ENCODE measurements around the gene ELFN2. TPM values are rescaled to one million over a fixed set of nuclear protein-coding genes. Genes with fewer than 3 reads are reported as not detected.

ELFN2 gene
- total and polyA plus RNA-seq, 2 donors (not counting 3 experiments of a cell fraction or from before 2014, with no cell fraction given), result 0.41 to 1.3 TPM

DNA sequence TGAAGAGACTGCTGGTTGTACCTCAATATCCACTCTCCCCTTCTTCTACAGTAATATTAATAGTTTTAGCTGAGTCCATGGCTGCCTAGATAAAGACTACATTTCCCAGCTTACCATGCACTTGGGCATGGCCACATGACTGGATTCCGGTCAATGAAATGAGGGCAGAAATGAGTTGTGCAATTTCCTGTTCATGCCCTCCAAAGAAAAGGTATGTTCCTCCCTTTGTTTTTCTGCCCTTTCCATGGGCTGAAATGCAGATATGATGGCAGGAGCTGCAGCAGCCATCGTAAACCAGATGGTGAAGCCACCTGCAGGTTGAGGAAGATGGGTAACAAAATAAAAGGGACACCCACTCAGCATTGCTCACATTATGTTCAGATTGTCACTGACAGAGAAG lies 15.3 kb upstream of the ELFN2 start:
- no peaks in the 10 kb centered on the region for H3K79me2 ChIP-seq (ENCODE audit: control insufficient read depth, insufficient read depth, low read length)
- H3K4me1 ChIP-seq (ENCODE audit: control insufficient read depth, extremely low read depth, insufficient read depth, low read length), result peaks cover 3% of the 10 kb centered on the region
- no peaks in the 10 kb centered on the region for H3K9me3 ChIP-seq (replicated peaks; ENCODE audit: control insufficient read depth, insufficient read depth, low read length)
- no peaks in the 10 kb centered on the region for H3K36me3 ChIP-seq (ENCODE audit: control insufficient read depth in 2 of 2, extremely low read depth in 1 of 2, insufficient read depth in 2 of 2, low read length in 2 of 2)
- ChIA-PET CTCF (interaction anchor here (0.6 to 1.0 kb wide), 2 partner anchors 8 to 14 kb away, joined by 3 read pairs; no protein-coding TSS in a partner anchor), POLR2A (no interaction called here)
- H2AFZ ChIP-seq (ENCODE audit: low read depth, low read length), result peak overlapping the region; percentile 38
- dilution Hi-C loops (cut with MboI; ENCODE audit: extremely low pct_ligation_motif_present, low sequenced_read_pairs), result no loop called here
- H3K27me3 ChIP-seq (ENCODE audit: control insufficient read depth in 2 of 2, insufficient read depth in 2 of 2, low read length in 2 of 2), result peaks cover 0 to 2% of the 10 kb centered on the region in 2 experiments
- no peak for TF ChIP-seq MYC (IDR thresholded peaks at IDR 0.05; ENCODE audit: low read depth, low read length)
- TF ChIP-seq POLR2AphosphoS5 (IDR thresholded peaks at IDR 0.05; ENCODE audit: insufficient read depth, low read depth, low read length), result no peak
- TF ChIP-seq, protein P1, sequence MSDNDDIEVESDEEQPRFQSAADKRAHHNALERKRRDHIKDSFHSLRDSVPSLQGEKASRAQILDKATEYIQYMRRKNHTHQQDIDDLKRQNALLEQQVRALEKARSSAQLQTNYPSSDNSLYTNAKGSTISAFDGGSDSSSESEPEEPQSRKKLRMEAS (IDR thresholded peaks at IDR 0.05; ENCODE audit: insufficient read depth, insufficient read length), result no peak
- TF ChIP-seq JUN (IDR thresholded peaks at IDR 0.05; ENCODE audit: borderline replicate concordance, insufficient read depth, insufficient read length, low read depth), result no peak
- no peak for TF ChIP-seq POLR2A (IDR thresholded peaks at IDR 0.05; ENCODE audit: low read depth, low read length)
- TF ChIP-seq, protein P2, sequence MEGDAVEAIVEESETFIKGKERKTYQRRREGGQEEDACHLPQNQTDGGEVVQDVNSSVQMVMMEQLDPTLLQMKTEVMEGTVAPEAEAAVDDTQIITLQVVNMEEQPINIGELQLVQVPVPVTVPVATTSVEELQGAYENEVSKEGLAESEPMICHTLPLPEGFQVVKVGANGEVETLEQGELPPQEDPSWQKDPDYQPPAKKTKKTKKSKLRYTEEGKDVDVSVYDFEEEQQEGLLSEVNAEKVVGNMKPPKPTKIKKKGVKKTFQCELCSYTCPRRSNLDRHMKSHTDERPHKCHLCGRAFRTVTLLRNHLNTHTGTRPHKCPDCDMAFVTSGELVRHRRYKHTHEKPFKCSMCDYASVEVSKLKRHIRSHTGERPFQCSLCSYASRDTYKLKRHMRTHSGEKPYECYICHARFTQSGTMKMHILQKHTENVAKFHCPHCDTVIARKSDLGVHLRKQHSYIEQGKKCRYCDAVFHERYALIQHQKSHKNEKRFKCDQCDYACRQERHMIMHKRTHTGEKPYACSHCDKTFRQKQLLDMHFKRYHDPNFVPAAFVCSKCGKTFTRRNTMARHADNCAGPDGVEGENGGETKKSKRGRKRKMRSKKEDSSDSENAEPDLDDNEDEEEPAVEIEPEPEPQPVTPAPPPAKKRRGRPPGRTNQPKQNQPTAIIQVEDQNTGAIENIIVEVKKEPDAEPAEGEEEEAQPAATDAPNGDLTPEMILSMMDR (IDR thresholded peaks at IDR 0.05; ENCODE audit: extremely low read depth in 1 of 2, insufficient read depth in 1 of 2, low read depth in 1 of 2, low read length in 2 of 2), result no peak
- no peak for TF ChIP-seq GATA2 (IDR thresholded peaks at IDR 0.05; ENCODE audit: insufficient read depth, insufficient read length, low read depth, low read length)
- no peak for TF ChIP-seq EZH2 (IDR thresholded peaks at IDR 0.05; ENCODE audit: borderline replicate concordance, low read depth, low read length, severe bottlenecking)
- TF ChIP-seq FOS (IDR thresholded peaks at IDR 0.05; ENCODE audit: borderline replicate concordance, insufficient read depth, low read length), result no peak
- H3K4me3 ChIP-seq (replicated peaks in 1 of 3; ENCODE audit: insufficient read depth in 1 of 3, low read depth in 1 of 3, low read length in 3 of 3), result no peak overlapping the region
- intact Hi-C loops (cut with micrococcal nuclease), result no loop called here
- no peaks in the 10 kb centered on the region for H4K20me1 ChIP-seq (replicated peaks; ENCODE audit: control insufficient read depth, extremely low read depth, insufficient read depth, low read length)
- H3K9me1 ChIP-seq (replicated peaks; ENCODE audit: control insufficient read depth, extremely low read depth, insufficient read depth, low read length), result no peaks in the 10 kb centered on the region
- H3K9ac ChIP-seq (replicated peaks; ENCODE audit: extremely low read depth, insufficient read depth, low read length), result no peak overlapping the region
- FAIRE-seq (peak; percentile 91), DNase-seq (ENCODE audit: low read depth, low spot score) (no peak)
- H3K27ac ChIP-seq (ENCODE audit: insufficient read depth, low read depth, low read length), result no peak overlapping the region
- no TSS peak for BruUV-seq (replicated peaks)
- no peak overlapping the region for H3K4me2 ChIP-seq (ENCODE audit: insufficient read depth, low read length)

All from endothelial cell of umbilical vein (primary cell).